Measurements from ENCODE around the gene SRC. TPM values are rescaled to one million over a fixed set of nuclear protein-coding genes. Genes with fewer than 3 reads are reported as not detected.

SRC gene
- total RNA-seq, 1 donor from 2014 or later, result 48.6 TPM

GRCh38 chr20:37314617-37315016, 31.3 kb upstream of the SRC start:
- Histone ChIP-seq H3K9me3 (no peaks in the 10 kb centered on the region), H3K27me3 (no peaks in the 10 kb centered on the region), H3K36me3 (peaks cover 0 to 18% of the 10 kb centered on the region in 2 donors), H3K27ac (peak overlapping the region; percentile 93), H3K4me3 (no peak overlapping the region), H3K4me1 (peaks cover 60% of the 10 kb centered on the region)
- TF ChIP-seq POLR2A (IDR thresholded peaks at IDR 0.05) (no peak), CTCF (IDR thresholded peaks at IDR 0.05) (no peak), POLR2AphosphoS5 (IDR thresholded peaks at IDR 0.05; ENCODE audit: insufficient read depth in 1 of 2, low read depth in 1 of 2) (no peak)
- intact Hi-C loops (cut with DNase I), result no loop called here
- DNase-seq (ENCODE audit: extremely low spot score in 2 of 2), result no peak

- no peak for DNase-seq (ENCODE audit: extremely low spot score in 2 of 2)
- Histone ChIP-seq H3K27me3 (no peaks in the 10 kb centered on the region), H3K4me3 (peak overlapping the region in 1 of 2 donors; percentile 8), H3K36me3 (peaks cover 0 to 18% of the 10 kb centered on the region in 2 donors), H3K27ac (peak overlapping the region; percentile 93), H3K4me1 (peaks cover 60% of the 10 kb centered on the region), H3K9me3 (no peaks in the 10 kb centered on the region)
- intact Hi-C loops (cut with DNase I), result no loop called here
- TF ChIP-seq POLR2AphosphoS5 (IDR thresholded peaks at IDR 0.05; ENCODE audit: insufficient read depth in 1 of 2, low read depth in 1 of 2), result peak in 1 of 2 donors; percentile 88
- TF ChIP-seq POLR2A (IDR thresholded peaks at IDR 0.05), result no peak
Measured at GRCh38 chr20:37315021-37315451, 30.9 kb upstream of the SRC start.

DNA sequence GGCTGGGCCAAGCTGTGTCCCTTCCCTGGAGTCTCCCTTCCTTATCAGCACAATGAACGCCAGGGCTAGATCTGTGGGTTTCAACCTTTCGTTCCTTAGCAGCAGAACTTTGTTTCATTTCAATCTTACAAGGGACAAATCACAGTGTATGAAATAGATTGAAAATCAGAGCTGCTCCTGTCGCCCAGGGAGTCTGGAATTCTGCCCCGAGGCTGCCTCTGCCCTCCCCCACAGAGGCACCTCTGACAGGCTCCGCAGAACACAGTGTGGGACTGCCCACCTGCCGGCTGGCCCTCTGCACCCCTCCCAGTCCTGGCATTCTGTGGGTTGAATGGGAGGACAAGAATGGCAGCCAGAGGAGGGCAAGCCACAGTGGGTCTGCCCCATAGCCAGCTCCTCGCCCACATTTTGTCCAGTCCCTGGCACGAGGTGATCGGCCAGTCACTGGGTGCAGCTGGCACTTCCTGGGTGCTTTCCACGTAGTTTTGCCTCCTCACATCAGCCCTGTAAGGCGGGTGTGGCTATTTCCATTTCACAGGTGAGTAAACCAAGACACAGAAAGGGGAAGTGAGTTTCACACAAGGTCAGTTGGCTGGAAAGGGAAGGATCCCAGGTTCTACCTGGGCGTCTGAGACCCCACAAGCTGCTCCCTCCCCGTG, 30.4 kb upstream of the SRC start:
- H3K9me3 ChIP-seq, result no peaks in the 10 kb centered on the region
- H3K36me3 ChIP-seq, result peaks cover 0 to 18% of the 10 kb centered on the region in 2 donors
- H3K4me1 ChIP-seq, result peaks cover 58% of the 10 kb centered on the region
- no peaks in the 10 kb centered on the region for H3K27me3 ChIP-seq
- DNase-seq (ENCODE audit: extremely low spot score in 2 of 2), result no peak
- peak overlapping the region; percentile 93 for H3K27ac ChIP-seq
- intact Hi-C loops (cut with DNase I), result no loop called here
- TF ChIP-seq POLR2AphosphoS5 (IDR thresholded peaks at IDR 0.05; ENCODE audit: insufficient read depth in 1 of 2, low read depth in 1 of 2), result no peak
- no peak for TF ChIP-seq CTCF (IDR thresholded peaks at IDR 0.05)
- TF ChIP-seq POLR2A (IDR thresholded peaks at IDR 0.05), result no peak
- peak overlapping the region in 1 of 2 donors; percentile 8 for H3K4me3 ChIP-seq

GRCh38 chr20:37316116-37316774, 29.7 kb upstream of the SRC start:
- Histone ChIP-seq H3K4me1 (peaks cover 51% of the 10 kb centered on the region), H3K36me3 (peaks cover 0 to 18% of the 10 kb centered on the region in 2 donors)

GRCh38 chr20:37316775-37317170, 29.2 kb upstream of the SRC start:
- H3K4me3 ChIP-seq, result no peak overlapping the region
- peaks cover 0 to 18% of the 10 kb centered on the region in 2 donors for H3K36me3 ChIP-seq
- TF ChIP-seq CTCF (IDR thresholded peaks at IDR 0.05) (no peak), POLR2A (IDR thresholded peaks at IDR 0.05) (no peak), POLR2AphosphoS5 (IDR thresholded peaks at IDR 0.05; ENCODE audit: insufficient read depth in 1 of 2, low read depth in 1 of 2) (no peak)
- H3K27me3 ChIP-seq, result no peaks in the 10 kb centered on the region
- intact Hi-C loops (cut with DNase I), result no loop called here
- peak overlapping the region; percentile 93 for H3K27ac ChIP-seq
- no peak for DNase-seq (ENCODE audit: extremely low spot score in 2 of 2)
- no peaks in the 10 kb centered on the region for H3K9me3 ChIP-seq
- H3K4me1 ChIP-seq, result peaks cover 46% of the 10 kb centered on the region

More at GRCh38 chr20:37316116-37316774, 29.7 kb upstream of the SRC start:
- no peak overlapping the region for H3K4me3 ChIP-seq
- no peaks in the 10 kb centered on the region for H3K9me3 ChIP-seq
- H3K27me3 ChIP-seq, result no peaks in the 10 kb centered on the region
- DNase-seq (ENCODE audit: extremely low spot score in 2 of 2), result no peak
- intact Hi-C loops (cut with DNase I), result no loop called here
- H3K27ac ChIP-seq, result peak overlapping the region; percentile 93
- TF ChIP-seq POLR2A (IDR thresholded peaks at IDR 0.05) (no peak), POLR2AphosphoS5 (IDR thresholded peaks at IDR 0.05; ENCODE audit: insufficient read depth in 1 of 2, low read depth in 1 of 2) (no peak), CTCF (IDR thresholded peaks at IDR 0.05) (no peak)
